Activated CD8-positive, alpha-beta memory T cell treated with anti-CD3 and anti-CD28 coated beads for 4 hours (primary cell): ENCODE data around the gene MUSK.

Experiments used
- DNase-seq, 2 donors: peaks; one replicate each; pipeline ENCODE4 v3.0.0-alpha.2; 2020; ENCODE audit warnings: low read depth in 2 of 2

MUSK gene

DNA sequence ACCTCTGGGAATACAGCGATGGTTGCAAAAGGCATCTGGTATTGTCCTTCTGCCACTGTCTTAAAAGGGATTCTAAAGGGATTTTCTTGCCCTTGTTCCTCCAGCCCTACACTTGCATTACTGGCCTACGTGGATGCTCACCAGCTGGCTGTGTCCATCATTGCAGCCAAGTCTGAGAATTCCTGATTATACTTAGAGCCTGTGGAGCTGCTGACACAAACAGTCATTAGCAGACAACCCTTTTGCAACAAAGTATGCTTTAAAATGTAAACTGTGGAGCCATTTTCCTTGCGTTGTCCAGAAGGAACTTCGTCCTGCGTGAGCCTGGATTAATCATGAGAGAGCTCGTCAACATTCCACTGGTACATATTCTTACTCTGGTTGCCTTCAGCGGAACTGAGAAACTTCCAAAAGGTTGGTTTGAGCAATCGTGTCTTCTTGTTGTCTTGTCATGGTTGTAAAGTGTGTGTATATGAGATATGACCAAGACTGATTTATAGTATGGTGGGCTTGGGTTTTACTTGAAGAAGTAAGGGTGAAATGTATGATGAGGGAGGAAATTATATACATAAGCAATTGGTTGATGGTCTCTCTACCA lies at the start of gene MUSK:
TSS of gene MUSK (plus strand) at position 222 of the 598 bp plus-strand sequence. CDS start at position 336, 114 bp downstream.
- no peak for DNase-seq

DNA sequence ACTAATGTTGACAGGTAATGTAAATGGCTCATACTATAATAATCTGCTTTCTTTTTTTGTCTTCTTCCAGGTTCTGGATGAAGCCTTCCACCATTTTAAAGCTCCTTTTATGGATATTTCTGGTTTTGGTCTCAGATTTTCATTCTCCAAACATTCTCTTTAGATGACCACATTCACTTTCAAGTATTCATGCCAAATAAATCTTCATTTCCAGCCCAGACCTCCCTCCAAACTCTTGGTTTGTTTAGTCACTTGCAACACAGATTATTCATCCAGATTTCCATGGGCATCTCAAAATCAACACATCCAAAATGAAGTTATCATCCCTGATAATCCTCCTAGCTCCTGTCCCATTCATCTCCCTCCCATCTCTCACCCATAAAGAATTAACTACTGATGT lies 48.8 kb upstream of the MUSK start:
- DNase-seq, result no peak

GRCh38 chr9:110620726-110621125 lies 47.9 kb upstream of the MUSK start:
- DNase-seq, result no peak

GRCh38 chr9:110622368-110622767 lies 46.2 kb upstream of the MUSK start:
- no peak for DNase-seq

- DNase-seq, result no peak
These were observed 45.0 kb upstream of the MUSK start for GRCh38 chr9:110623462-110624025.

GRCh38 chr9:110626101-110626829 lies 42.3 kb upstream of the MUSK start:
- no peak for DNase-seq

- DNase-seq, result no peak
These were observed 33.0 kb upstream of the MUSK start for GRCh38 chr9:110635589-110635988.

GRCh38 chr9:110638381-110638954 lies 30.1 kb upstream of the MUSK start:
- no peak for DNase-seq

DNA sequence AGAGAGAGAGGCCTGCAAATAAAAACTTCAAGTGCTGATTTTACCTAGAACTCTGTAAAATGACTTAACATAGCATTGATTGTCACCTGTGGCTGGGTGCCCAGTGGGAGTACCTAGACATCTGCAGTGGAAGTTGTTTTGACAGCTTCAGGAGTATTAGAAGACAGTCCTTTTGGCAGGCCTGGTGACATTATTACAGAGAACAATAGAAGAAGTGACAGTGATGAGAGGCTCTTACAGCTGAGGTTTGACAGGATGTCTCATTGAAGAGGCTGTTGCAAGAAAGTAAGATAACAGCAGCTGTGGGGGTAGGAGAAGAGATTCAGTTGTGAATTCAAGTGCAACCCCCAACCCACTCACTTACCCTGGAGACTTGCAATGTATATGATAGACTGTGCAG lies 27.9 kb upstream of the MUSK start:
- DNase-seq, result no peak

- DNase-seq, result no peak
These were observed 27.3 kb upstream of the MUSK start for GRCh38 chr9:110641293-110641692.

DNA sequence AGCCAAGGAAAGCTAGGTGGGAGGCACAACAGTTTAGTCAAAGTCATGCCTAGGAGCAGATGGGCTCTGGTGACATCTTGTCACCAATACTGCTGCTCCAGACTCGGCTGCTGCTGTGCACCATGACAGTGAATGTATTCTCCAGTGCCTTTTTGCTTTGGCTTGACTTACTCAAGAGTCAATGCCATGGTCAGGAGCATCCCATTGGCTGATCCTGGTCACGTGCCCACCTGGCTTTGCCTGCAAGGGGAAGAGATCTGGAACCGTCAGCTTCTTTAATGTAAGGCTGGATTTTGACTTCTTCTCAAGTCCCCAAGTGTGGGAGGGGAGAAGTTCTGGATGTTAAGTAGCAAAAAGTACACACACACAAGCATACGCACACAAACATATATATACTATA lies 19.9 kb upstream of the MUSK start:
- DNase-seq, result no peak

- no peak for DNase-seq
These were observed 18.3 kb upstream of the MUSK start for GRCh38 chr9:110650261-110650660.

GRCh38 chr9:110650991-110651411 lies 17.6 kb upstream of the MUSK start:
- DNase-seq, result no peak

- no peak for DNase-seq
These were observed 12.6 kb upstream of the MUSK start for GRCh38 chr9:110655754-110656641.

DNA sequence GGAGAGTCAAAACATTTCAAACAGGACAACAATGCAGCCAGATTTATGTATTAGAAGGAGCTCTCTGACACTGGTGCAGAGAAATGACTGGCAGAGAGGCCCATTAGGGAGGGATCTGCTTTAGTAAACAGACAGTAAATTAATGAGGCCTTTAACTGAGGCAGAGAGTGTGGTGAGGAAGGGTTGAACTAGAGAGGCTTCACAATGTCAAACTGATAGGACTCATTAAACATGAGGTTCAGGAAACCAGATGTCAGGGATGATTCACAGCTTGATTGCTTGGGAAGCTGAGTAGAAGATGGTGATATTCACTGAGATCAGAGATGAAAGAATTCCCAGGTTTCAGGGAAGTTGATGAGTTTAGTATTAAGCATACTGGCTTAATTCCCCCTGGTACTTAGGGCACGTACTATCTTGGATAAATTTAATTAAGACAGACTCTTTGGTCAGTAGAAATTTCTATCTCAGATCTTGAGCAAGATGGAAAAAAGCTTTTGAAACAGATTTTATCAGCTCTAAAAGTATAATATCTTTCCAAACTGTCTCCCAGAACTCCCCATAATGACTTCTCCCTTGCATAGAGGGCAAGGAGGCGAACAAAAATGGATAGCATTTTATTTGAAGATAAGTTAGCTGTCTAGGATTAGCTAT lies 8.6 kb upstream of the MUSK start:
- DNase-seq, result no peak

GRCh38 chr9:110669433-110669832 lies 842 bp downstream of the MUSK start:
- DNase-seq, result no peak

- no peak for DNase-seq
These were observed 3.3 kb downstream of the MUSK start for GRCh38 chr9:110671849-110672248.

- DNase-seq, result no peak
These were observed 4.4 kb downstream of the MUSK start for GRCh38 chr9:110672873-110673510.

DNA sequence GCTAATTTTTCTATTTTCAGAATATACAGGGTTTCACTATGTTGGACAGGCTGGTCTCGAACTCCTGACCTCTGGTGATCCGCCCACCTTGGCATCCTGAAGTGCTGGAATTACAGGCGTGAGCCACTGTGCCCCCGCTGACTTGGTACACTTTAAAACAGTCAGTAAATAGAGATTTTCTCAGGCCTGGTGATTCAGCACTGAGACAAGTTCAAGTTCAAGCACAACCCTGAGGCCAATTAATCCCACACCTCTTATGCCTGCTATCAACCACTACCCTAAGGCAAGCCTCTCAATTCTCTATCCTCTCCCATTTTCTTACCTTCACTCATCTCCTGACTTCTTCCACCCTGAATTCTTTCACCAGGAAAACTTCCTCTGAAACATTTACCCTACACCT lies 18.9 kb downstream of the MUSK start:
- no peak for DNase-seq

- no peak for DNase-seq
These were observed 19.7 kb downstream of the MUSK start for GRCh38 chr9:110688329-110688728.

DNA sequence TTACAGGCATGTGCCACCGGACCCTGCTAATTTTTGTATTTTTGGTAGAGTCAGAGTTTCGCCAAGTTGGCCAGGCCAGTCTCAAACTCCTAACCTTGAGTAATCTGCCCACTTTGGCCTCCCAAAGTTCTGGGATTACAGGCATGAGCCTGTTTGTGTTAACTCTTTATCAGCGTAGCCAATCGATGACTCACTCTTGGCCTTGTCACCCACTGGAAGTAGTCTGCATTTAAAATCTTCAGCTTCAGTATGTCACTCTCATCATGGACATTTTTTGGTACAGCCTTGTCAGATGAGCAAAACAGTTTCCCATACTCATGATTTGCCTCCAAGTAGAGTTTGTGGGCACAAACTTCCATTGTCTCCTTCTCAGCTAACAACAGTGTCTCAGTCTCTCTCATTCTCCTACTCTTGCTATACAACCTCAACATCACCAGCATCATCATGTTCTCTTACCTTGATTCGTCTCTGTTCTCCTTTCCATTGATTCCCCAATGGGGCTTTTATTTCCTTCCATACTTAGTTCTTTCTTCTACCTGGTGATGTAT lies 22.5 kb downstream of the MUSK start:
- DNase-seq, result no peak
